Measurements from ENCODE around the gene PSAT1.

Gene PSAT1

GRCh38 chr9:78320030-78320693 is 23.2 kb downstream of the PSAT1 start:
- no peak for DNase-seq

DNA sequence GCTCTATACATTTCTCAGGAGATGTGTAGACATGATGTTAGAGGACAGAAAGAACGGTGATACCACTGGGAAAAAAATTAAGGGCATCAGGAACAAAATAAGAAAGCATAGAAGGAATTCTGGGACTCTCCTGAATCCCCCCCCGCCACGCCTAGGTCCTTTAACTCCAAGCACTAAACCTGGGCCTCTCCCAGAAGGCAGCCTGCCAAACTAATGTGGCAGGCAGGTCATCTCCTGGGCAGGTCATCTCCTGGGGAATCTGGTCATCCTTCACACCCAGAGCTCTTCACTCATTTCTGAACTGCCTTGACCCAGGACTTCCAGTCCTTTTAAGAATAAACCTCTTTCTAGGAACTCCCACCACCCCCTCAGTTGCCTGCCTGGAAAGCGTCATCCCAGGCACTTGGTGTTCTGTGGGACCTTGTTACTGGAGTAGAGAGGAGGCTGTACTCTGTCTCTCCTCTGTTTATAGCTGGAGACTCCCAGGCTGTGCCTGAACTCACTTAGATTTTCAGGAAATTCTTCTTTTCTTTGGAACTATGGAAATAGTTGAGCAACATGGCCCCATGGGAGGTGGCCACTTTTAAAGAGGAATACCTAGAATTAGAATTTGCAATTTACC is 24.1 kb downstream of the PSAT1 start:
- no peak for DNase-seq

DNA sequence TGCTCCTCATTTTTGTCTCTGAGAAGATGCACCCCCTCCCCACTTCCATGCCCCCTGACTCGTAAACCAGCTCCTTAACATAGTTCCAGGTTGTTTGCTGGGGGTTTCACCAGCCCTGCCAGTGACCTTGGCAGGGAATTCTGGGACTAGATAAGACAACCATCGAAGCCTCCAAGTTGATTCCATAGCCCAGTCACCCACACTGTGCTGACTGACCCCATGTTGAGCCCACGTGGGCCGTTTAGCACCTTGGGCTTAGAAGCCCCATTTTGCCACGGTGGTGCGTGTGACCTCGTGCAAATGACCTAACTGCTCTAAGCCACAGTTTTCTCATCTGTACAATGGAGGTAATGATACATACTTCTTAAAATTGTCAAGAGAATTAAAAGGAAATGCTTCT is 24.6 kb downstream of the PSAT1 start:
- no peak for DNase-seq

GRCh38 chr9:78324068-78324650 is 27.2 kb downstream of the PSAT1 start:
- DNase-seq: no peak

DNA sequence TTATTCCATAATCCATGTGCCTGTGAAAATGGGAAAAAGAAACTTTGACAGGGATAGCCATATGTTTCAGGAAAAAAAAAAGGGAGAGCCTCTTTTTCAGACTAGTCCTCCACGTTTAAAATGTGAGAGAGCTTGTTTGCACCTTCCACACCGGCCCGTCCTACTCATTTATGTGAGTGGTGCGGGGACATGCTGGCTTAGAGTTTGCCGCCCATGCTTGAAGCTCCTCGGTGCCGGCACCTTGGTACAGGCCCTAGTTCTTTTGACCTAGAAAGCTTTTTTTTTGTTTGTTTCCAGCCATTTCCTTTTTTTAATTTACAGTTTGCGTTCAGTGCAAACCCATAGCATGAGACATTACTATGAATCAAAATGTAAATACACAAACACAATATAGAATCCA is 27.8 kb downstream of the PSAT1 start:
- DNase-seq: no peak

- DNase-seq: no peak
Observed at GRCh38 chr9:78325343-78325742, 28.4 kb downstream of the PSAT1 start.

- DNase-seq: no peak
Observed at GRCh38 chr9:78325846-78326360, 29.0 kb downstream of the PSAT1 start.

DNA sequence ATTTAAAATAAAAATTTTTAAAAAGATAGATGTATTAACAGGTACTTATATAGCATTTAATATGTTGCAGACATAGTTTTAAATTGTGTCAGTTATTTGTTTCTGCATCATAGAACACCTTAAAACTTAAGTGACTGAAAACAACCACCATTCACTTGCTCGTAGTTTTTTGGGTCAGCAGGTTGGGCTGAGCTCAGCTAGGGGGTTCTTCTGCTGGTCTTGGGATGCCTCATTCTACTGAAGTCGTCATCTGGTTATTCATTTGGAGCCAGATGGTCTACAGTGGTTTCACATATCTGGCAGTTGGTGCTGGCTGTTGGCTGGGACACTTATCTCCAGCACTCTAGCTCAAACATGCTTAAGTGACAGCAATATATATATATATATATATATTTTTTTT is 29.6 kb downstream of the PSAT1 start:
- DNase-seq: no peak

GRCh38 chr9:78332381-78332780 is 35.5 kb downstream of the PSAT1 start:
- DNase-seq: no peak

DNA sequence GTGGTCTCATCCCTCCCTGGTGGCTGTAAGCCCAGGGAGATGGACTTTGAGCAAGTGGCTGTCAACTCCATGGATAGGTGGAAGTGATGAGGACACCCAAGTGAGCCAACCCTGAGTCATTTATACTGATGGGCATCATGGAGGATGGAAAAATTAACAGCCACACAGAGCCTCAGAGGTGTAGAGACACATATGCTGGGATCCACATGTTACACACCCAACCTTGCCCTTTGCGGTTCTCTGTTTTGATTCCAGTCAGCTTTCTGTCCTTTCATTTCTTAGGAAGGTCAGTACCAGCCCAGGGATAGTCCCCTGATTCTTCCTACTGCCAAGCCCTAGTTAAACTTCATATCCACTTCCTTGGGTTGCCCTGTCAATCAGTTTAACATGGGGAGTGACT is 51.9 kb downstream of the PSAT1 start:
- DNase-seq: no peak

DNA sequence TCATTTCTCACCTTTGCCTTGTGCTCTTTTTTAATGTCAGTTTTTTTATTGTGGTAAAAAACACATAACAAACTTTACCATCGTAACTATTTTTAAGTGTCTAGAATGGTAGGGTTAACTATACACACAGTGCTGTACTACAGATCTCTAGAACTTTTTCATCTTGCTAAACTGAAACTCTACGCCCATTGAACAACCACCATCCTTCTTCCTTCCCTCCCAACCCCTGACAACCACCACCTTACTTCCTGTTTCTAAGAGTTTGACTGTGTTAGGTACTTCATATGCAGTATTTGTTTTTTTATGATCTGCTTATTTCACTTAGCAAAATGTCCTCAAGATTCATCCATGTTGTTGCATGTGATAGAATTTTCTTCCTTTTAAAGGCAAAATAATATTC is 54.9 kb downstream of the PSAT1 start:
- DNase-seq: no peak

- DNase-seq: no peak
Observed at GRCh38 chr9:78354324-78354973, 57.5 kb downstream of the PSAT1 start.

DNA sequence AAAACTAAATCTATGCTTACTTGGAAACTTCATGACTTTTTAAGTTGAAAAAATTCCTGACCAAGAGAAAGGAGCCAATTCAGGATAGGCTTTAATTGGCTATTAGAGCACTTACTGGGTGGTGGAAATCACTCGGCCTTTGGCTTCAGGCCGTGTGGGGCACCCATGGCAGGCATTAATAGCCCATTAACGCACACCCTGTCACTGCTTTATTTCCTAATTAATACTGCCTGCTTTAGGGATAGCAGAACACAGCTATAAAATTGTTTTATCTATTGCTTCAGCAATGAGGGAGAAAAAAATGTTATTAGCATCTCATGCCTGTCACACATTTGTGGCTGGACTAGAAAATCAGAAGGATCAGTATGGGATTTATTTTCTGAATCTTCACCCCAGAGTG is 58.1 kb downstream of the PSAT1 start:
- no peak for DNase-seq

DNA sequence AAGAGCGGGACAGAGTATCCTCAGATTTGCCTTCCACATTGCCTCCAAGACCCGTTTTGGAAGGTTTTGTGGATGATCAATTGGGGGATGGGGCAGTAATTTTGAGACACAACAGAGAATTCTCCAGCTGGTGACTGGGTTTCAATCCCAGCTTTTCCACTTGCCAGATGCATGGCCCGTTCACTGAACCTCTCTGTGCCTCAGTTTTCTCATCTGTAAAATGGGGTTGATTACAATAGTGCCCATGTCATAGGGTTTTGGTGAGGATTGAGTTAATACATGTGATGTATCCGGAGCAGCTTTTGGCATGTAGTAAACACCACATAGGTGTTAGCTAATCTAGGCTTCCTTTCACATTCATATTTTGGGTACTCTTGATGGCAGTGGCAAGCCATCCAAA is 59.7 kb downstream of the PSAT1 start:
- no peak for DNase-seq

DNA sequence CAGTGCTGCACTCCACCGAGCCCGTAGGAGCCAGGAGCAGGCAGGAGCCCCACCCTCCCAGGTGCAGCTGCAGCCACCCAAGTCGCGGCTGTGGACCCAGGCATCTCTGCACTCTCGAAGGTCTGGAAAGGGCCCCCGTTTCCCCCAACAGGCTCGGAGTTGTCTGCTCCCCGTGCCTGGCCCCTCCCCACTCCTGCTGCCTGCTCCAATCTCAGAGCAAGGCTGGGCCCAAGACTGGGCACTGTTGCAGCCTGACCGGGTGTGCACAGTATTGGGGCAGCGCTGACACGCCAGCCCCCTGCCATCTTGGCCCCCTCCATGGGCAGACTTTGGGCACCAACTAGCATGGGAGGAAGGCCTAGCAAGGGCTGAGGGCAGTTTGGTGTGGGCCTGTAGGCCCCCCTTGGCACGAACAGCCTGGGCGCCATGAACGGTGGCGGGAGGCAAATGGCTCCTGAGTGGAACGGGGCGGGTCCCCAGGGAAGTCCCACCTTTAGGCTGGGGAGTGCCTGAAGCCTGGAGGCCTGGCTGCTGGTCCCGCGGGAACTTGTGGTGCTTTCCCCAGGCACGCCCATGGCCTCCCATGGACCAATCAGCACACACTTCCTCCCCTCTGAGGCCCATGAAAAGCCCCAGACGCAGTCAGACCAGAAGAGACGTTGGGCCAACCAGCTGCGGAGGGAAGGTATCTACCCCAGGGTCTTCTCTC is 60.4 kb downstream of the PSAT1 start:
- no peak for DNase-seq

DNA sequence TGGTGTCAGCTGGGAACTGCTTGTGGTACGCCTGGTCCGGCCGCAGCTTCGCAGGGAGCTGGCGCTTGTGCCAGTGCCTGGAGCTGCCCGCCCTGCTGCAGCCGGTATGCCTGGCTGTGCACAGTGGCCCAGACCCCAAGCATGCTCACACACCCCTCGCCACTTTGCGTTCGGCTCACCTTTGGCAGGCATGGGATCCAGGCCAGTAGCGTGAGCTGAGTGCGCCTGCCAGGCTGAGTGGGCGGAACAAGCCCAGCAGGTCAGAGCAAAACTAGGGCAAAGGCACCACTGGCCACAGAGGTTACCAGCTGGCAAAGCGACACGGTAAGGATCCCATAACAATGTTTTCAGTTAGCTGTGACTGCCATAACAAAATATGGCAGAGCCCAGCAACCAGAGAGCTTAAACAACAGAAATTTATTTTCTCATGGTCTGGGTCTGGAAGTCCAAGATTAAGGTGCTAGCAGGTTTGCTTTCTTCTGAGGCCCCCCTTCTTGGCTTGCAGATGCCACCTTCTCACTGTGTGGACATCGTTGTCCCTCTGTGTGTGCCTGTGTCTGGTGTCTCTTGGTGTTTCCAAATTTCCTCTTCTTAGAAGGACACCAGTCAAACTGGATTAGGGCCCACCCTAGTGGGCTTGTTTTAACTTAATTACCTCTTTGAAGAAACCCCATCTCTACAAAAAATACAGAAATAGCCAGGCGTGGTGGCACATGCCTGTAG is 61.6 kb downstream of the PSAT1 start:
- no peak for DNase-seq

DNA sequence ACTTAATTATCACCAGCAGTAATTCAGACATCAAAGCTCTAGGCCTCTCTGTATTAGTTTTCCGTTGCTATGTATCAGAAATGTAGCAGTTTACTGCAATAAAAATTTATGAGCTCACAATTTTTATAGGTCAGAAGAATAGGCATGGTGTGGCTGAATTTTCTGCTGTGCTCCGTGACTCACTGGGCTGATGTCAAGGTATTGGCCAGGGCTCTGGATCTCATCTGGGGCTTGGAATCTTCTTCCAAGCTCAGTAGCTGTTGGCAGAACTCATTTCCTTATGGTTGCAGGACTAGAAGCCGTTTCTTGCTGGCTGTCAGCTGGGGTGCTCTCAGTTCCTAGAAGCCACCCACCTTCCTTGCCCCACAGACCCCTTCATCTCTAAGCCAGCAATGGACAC is 66.3 kb downstream of the PSAT1 start:
- no peak for DNase-seq

GRCh38 chr9:78365748-78366697 is 69.1 kb downstream of the PSAT1 start:
- no peak for DNase-seq

DNA sequence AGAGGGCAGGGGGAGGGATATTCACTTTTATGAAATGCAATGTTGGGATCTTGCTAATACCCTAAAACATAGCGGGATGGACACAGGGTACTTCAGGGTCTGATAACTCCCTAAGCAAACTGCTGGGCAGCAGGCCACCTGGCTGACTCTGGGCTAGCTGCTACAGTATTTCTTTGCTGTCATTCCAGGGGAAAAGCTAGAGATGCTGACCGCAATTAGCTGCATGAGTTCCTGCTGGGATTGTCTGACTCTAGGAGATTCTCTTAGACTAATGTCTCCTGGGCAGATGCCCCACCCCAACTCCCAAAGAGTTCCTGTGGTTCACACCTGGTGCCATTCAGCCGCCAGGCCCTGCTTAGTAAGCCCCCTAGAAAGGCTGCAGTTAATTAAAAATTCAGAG is 69.9 kb downstream of the PSAT1 start:
- DNase-seq: no peak

- DNase-seq: no peak
Observed at GRCh38 chr9:78368236-78368635, 71.3 kb downstream of the PSAT1 start.

DNA sequence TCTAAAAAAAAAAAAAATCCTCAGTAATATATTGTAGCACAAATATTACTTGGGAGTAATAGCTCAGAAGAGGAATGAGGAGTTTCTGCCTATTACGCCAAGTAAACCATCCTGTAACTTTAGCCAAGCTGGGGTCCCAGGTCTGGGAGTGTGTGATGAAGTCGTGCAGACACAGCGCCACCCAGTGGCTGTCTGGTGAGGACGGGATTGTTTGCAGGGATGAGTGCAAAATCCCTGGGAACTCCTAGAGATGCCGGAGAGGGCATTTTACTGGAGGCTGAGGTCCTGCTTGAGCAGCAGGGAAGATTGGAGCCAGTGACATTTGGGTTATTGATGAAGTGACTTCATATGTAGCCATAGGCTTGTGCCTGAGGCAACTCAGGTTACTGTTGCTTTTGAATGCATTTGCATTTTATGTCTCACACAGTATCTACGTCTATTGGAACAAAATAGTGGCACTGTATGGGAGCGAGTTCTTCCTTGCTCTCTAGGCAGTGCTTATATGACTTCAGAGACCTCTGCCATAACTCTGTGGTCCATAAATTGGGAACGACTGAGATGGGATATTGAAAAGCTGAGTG is 72.8 kb downstream of the PSAT1 start:
- DNase-seq: peak; percentile 36

All from NCI-H226 (cell line).